GM18870 (cell line): ENCODE measurements around the gene TNNT2.

Experiments used
- ATAC-seq: cut with Tn5 transposase; IDR thresholded peaks from one replicate; pipeline ENCODE4 v1.9.1; 2021; ENCODE audit warnings: moderate library complexity; ENCODE audit not compliant: unreplicated experiment

The TNNT2 gene

DNA sequence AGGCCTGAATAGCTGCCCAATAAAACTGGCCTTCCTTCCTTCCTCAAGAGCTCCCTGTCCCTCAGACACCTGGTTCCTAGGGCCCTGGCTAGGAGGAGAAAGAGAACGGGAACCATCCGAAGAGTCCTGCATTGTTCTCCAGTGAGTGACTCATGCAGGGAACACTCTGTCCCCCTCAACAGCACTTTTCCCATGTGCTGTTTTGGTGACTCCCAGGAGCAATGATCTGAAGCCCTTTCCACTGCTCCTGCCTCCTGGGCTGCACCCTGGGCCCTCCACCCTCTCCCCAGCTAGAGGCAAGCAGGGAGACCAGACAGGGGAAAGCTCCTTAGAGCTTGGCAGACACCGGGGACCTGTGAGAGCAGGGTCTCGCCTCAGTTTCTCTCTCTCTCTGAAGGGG, 18.9 kb downstream of the TNNT2 start:
- ATAC-seq: no peak

DNA sequence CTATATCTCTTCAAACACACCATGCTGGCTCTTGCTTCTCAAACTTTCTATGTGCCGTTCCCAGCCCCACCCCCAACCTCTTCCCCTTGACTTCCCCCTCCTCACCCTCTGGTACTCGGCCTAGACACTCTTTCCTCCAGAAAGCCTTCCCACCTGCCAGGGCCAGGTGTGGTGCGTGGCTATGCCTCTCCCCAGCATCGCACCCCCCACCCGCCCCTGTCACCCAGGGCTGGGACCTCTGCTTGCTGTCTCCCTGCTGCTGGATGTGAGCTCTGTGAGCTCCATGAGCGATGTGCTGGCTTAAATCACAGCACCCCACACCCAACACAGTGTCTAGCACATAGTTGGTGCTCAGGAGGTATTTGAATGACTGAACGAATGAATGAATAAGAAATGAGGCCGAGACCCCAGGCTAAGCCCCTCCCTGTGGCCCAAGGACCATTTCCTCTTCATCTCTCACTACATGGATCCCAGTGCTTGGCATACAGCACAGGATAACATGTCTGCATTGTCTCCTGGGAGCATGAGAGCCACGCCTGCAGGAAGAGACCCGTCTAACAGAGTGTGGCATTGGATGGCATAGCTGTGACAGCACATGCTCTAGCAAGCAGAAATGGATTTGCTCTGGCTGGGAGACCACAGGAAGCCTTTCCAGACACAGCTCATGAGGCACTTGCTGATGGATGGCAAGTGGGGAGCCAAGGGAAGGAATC, 19.7 kb downstream of the TNNT2 start:
- no peak for ATAC-seq

GRCh38 chr1:201357211-201357610, 20.3 kb downstream of the TNNT2 start:
- no peak for ATAC-seq

- no peak for ATAC-seq
Measured at GRCh38 chr1:201356701-201357100, 20.8 kb downstream of the TNNT2 start.

- ATAC-seq: no peak
Measured at GRCh38 chr1:201356236-201356635, 21.2 kb downstream of the TNNT2 start.

- ATAC-seq: no peak
Measured at GRCh38 chr1:201355471-201355870, 22.0 kb downstream of the TNNT2 start.

GRCh38 chr1:201354901-201355295, 22.6 kb downstream of the TNNT2 start:
- ATAC-seq: no peak

GRCh38 chr1:201354151-201354900, 23.2 kb downstream of the TNNT2 start:
- no peak for ATAC-seq

- no peak for ATAC-seq
Measured at GRCh38 chr1:201353186-201353940, 24.1 kb downstream of the TNNT2 start.

GRCh38 chr1:201351617-201352016, 25.9 kb downstream of the TNNT2 start:
- no peak for ATAC-seq

DNA sequence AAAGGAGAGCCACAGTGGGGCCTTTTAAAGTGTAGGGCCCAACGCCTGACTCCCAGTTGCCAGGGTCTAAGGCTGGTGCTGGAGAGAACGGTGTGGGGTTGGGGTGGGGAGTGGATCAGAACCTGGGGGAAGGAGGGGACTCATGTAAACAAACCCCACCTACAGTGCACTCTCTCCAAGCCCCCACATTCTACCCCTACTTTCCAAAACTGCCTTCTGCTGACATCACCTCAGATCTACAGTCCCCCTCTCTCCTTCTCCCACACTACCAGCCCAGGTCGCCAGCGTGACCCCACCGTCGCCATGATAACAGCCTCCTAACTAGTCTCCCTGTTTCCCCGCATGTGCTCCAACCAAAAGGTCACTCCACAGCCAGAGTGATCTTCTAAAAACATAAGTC, 26.6 kb downstream of the TNNT2 start:
- ATAC-seq: no peak

DNA sequence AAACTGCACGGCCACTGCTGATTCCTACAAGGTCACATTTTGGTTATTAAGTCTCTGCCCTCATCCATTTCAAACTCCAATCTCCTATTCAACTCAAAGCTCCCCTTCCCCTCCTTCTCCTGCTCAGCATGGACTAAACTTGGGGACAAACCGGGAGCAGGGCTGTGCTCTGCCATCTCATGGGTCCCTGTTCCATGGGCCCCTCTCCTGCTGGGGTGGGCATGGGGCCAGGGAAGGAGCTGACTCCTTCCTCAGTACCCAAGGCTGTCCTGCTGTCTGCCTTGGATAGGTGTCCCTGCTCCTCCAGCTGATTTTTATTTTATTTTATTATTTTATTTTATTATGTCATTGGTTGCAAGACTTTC, 27.1 kb downstream of the TNNT2 start:
- ATAC-seq: no peak

- no peak for ATAC-seq
Measured at GRCh38 chr1:201349092-201349491, 28.4 kb downstream of the TNNT2 start.

DNA sequence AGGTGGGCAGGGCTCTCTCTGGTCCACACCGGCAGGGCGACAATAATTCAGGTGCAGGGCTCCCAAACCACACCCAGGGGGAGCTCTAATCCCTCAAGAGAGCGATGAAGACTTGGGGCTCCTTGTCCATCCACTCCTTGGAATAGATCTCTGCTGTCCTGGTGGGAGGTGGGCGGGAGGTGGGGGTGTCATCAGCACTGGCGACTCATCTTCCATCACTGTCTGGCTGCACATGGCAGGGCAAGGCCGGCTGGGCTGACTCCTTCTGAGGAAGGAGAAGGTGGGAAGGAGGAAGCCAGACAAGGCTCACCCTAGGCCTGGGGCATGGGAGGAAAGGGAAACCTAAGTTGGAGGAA, 29.3 kb downstream of the TNNT2 start:
- no peak for ATAC-seq

DNA sequence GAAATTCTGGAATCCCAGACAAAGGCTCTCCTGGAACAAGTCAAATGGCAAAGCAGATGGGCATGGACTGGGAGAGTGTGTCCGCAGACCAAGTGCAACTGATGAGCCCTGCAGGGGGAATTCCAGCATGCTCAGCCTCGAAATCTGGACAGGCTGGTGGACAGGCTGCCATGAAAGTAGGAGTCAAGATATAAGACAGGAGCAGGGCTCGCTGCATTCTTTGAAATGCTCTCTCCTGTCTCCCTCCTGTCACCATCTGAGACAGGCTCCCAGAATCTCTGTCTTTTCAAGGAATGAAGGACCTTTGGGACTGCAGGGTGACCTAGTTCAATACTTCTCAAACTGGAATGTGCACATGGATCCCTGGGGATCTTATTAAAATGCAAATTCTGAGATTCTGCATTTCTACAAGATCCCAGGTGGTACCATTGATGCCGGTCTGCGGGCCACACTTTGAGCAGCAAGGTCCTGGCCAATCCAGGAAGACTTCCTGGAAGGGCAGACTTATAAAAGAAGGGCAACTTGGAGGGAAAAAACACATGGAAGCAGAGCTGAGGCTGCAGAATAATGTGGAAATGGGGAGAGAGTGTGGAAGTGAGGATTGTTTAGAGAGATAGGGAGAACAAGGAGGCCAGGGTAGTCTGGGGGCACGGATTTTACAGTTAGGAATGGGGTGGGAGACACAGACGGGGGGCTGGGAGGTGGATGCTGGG, 29.8 kb downstream of the TNNT2 start:
- no peak for ATAC-seq

- ATAC-seq: no peak
Measured at GRCh38 chr1:201346987-201347386, 30.5 kb downstream of the TNNT2 start.

- no peak for ATAC-seq
Measured at GRCh38 chr1:201346337-201346939, 31.0 kb downstream of the TNNT2 start.

GRCh38 chr1:201345081-201345355, 32.5 kb downstream of the TNNT2 start:
- ATAC-seq: no peak

DNA sequence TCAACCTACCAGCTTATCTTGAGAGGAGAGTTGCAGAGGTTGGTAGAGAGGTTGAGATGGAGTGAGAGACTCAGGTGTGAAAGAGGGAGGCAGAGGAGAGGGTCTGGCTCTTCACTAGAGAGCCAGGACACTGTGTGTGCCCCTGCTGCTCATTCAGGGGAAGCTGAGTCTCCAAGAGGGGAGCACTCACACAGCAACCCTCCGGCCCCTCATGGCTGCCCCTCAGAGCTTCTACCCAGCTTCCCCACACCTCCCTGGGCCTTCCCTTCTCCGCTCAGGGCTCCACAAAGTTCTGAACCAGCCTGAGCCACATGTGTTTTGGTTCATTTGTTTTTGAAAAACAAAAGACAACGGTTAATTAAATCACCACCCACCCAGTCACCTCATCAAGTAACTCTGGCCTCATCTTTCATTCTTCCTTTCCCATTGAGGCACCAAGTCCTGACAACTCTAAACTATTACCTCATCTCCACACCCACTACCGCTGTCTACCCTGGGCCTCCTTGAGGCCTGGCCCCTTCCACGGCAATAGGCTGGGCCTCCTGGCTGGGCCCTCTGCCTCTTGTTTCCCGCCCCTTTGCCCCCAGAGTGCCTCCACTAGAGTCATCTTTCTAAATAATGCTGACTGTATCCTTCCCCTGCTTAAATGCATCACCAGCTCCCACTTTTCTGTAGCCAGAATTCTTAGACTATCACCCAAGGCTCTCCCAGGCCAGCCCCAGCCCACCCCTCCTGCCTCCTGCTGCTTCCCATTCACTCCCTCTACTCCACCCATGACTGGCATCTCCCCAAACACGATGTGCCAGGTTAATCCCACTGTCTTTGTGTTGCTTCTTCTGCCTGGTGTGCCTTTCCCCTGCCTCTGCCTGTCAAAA, 33.0 kb downstream of the TNNT2 start:
- no peak for ATAC-seq

DNA sequence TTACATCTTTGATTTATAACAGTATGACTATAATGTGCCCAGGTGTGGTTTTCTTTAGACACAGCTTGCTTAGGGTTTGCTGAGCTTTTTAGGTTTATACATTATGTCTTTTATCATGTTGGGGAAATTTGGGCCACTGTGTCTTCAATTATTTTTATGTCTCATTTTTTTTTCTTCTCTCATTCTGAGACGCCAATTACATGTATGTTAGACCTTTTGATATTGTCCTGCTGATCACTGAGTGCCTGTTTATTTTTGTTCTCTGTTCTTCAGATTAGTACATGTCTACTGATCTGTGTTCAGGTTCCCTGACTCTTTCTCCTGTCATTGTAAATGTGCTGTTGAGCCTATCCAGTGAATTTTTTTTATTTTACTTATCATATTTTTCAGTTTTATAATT, 36.1 kb downstream of the TNNT2 start:
- ATAC-seq: no peak
